GM12878 (cell line): ENCODE results near the gene PTGR1. TPM values are rescaled to one million over a fixed set of nuclear protein-coding genes. Genes with fewer than 3 reads are reported as not detected.

ENCODE experiments used
- ATAC-seq: fragments of 200-7000 bp; cut with Tn5 transposase; 3 replicates; pipeline ENCODE4 v1.9.1; 2020; ENCODE audit warnings: mild to moderate bottlenecking, moderate library complexity
- BruUV-seq: library from RNA; stranded (reverse); fragments of 400-500 nt; replicated peaks from 2 replicates; lab custom pipeline; 2021; lab: Mats Ljungman, UMichigan
- CTCF ChIA-PET: fragments of 300-600 bp; sonication (Branson Sonifier 250); formaldehyde crosslinking; extraction: SDS; loops from one replicate; lab custom pipeline; 2021; ENCODE audit warnings: inconsistent platforms; lab: Yijun Ruan, JAX
- POLR2A ChIA-PET: fragments of 350-600 bp; formaldehyde crosslinking; extraction: SDS; loops from one replicate; lab custom pipeline; 2021; ENCODE audit warnings: inconsistent platforms; lab: Charles Lee
- RAD21 ChIA-PET: fragments of 300-600 bp; sonication (Branson Sonifier 250); formaldehyde crosslinking; loops from one replicate; lab custom pipeline; 2023; ENCODE audit warnings: antibody characterized with exemption; ENCODE audit not compliant: unreplicated experiment; lab: Charles Lee
- SMC1A ChIA-PET: fragments of 300-600 bp; sonication (Branson Sonifier 250); formaldehyde crosslinking; loops from one replicate; lab custom pipeline; 2023; ENCODE audit not compliant: unreplicated experiment, uncharacterized antibody; lab: Charles Lee
- DNase-seq: peaks from one replicate; pipeline ENCODE4 v3.0.0-alpha.2; 2011; ENCODE audit warnings: low read depth, low spot score
- FAIRE-seq: peaks from 3 replicates; lab custom pipeline; 2011; peaks lifted over from hg19 to GRCh38; lab: Jason Lieb, UNC
- H2AFZ ChIP-seq: 2 replicates; pipeline ENCODE4 v1.6.0; 2011; ENCODE audit warnings: low read depth, low read length, control low read depth; ENCODE audit not compliant: control insufficient read depth
- H3K27ac ChIP-seq: 2 replicates; pipeline ENCODE4 v1.5.1; 2011; ENCODE audit warnings: control low read depth; ENCODE audit not compliant: control insufficient read depth, insufficient read depth
- H3K27me3 ChIP-seq, 2 experiments: replicated peaks in 1 of 2; 2 replicates each; pipeline versions ENCODE4 v1.6.0 to v1.6.1; 2011; ENCODE audit warnings: low read length in 1 of 2; ENCODE audit not compliant: control insufficient read depth in 2 of 2, insufficient read depth in 2 of 2
- H3K36me3 ChIP-seq, 2 experiments: 2 replicates each; pipeline ENCODE4 v1.5.1; 2011; ENCODE audit warnings: low read length in 1 of 2; ENCODE audit not compliant: control insufficient read depth in 2 of 2, insufficient read depth in 2 of 2
- H3K4me1 ChIP-seq: 2 replicates; pipeline ENCODE4 v1.6.1; 2011; ENCODE audit warnings: mild to moderate bottlenecking, low read length, moderate library complexity, mixed read lengths; ENCODE audit not compliant: control insufficient read depth, insufficient read depth
- H3K4me2 ChIP-seq: 2 replicates; pipeline ENCODE4 v1.6.0; 2011; ENCODE audit warnings: control low read depth; ENCODE audit not compliant: control insufficient read depth, insufficient read depth
- H3K4me3 ChIP-seq: fragments of 200-600 bp; sonication (generic); 2 replicates; pipeline ENCODE4 v1.5.1; 2016
- H3K79me2 ChIP-seq: 2 replicates; pipeline ENCODE4 v1.6.0; 2011; ENCODE audit warnings: low read length; ENCODE audit not compliant: control insufficient read depth, insufficient read depth
- H3K9ac ChIP-seq: 2 replicates; pipeline ENCODE4 v1.8.0; 2011; ENCODE audit warnings: low read length, control low read depth, mixed read lengths; ENCODE audit not compliant: control insufficient read depth, insufficient read depth
- H3K9me3 ChIP-seq: replicated peaks from 3 replicates; pipeline ENCODE4 v1.5.1; 2011; ENCODE audit warnings: mild to moderate bottlenecking, low read length; ENCODE audit not compliant: control insufficient read depth, insufficient read depth
- H4K20me1 ChIP-seq: 2 replicates; pipeline ENCODE4 v1.6.0; 2011; ENCODE audit not compliant: control insufficient read depth, insufficient read depth
- ATF3 ChIP-seq: IDR thresholded peaks from 2 replicates; pipeline ENCODE4 v1.6.1; 2011; ENCODE audit warnings: low read depth, mild to moderate bottlenecking, low read length, moderate library complexity, borderline replicate concordance; ENCODE audit errors: extremely low read depth
- BMI1 ChIP-seq: fragments of 450-650 bp; IDR thresholded peaks from 2 replicates; pipeline ENCODE4 v1.6.1; 2016; ENCODE audit warnings: mild to moderate bottlenecking, moderate library complexity, borderline replicate concordance
- IRF4 ChIP-seq: IDR thresholded peaks from 2 replicates; pipeline ENCODE4 v1.6.1; 2011; ENCODE audit warnings: low read depth, low read length
- MEF2B ChIP-seq: fragments of 450-650 bp; IDR thresholded peaks from 2 replicates; pipeline ENCODE4 v1.6.1; 2018; ENCODE audit warnings: mild to moderate bottlenecking, moderate library complexity; ENCODE audit not compliant: partially characterized antibody, poor library complexity, severe bottlenecking
- PBX3 ChIP-seq: IDR thresholded peaks from 2 replicates; pipeline ENCODE4 v1.6.1; 2011; ENCODE audit warnings: mild to moderate bottlenecking, low read depth, low read length, moderate library complexity; ENCODE audit not compliant: insufficient replicate concordance
- SMAD5 ChIP-seq: IDR thresholded peaks from 2 replicates; pipeline ENCODE4 v1.6.1; 2016; ENCODE audit warnings: antibody characterized with exemption, low read depth
- SMARCA5 ChIP-seq: fragments of 450-650 bp; IDR thresholded peaks from 2 replicates; pipeline ENCODE4 v1.6.1; 2017; ENCODE audit warnings: mild to moderate bottlenecking
- SP1 ChIP-seq: IDR thresholded peaks from one replicate; pipeline ENCODE4 v1.6.1; 2011; ENCODE audit warnings: low read depth, low read length
- STAT3 ChIP-seq: IDR thresholded peaks from 2 replicates; pipeline ENCODE4 v1.6.1; 2011; ENCODE audit warnings: low read depth, low read length, improper control_type of control experiment
- SUPT20H ChIP-seq: IDR thresholded peaks from 2 replicates; pipeline ENCODE4 v1.6.1; 2011; ENCODE audit warnings: low read depth, mild to moderate bottlenecking, low read length, moderate library complexity, borderline replicate concordance; ENCODE audit not compliant: control insufficient read depth
- ZBED1 ChIP-seq: IDR thresholded peaks from 2 replicates; pipeline ENCODE4 v1.6.1; 2016; ENCODE audit warnings: borderline replicate concordance
- ZBTB11 ChIP-seq: fragments of 450-650 bp; formaldehyde crosslinking; IDR thresholded peaks from 2 replicates; pipeline ENCODE4 v1.5.0; 2022; ENCODE audit warnings: mild to moderate bottlenecking, missing genetic modification characterization
- ZBTB4 ChIP-seq: fragments of 450-650 bp; formaldehyde crosslinking; IDR thresholded peaks from 2 replicates; pipeline ENCODE4 v1.4.0; 2022; ENCODE audit warnings: mild to moderate bottlenecking, moderate library complexity
- WGBS: methylation state at CpG from one replicate; pipeline ENCODE4 v1.1.6; 2016; ENCODE audit warnings: low lambda C conversion rate; ENCODE audit not compliant: insufficient replicate concordance, insufficient coverage; ENCODE audit errors: missing lambda C conversion rate; 5-methylcytosine and 5-hydroxymethylcytosine counted together
- in situ Hi-C: fragments of 300-500 bp; cut with MboI; formaldehyde crosslinking; loops from 9 replicates; pipeline ENCODE4 v1.14.3; 2018; ENCODE audit warnings: mixed read lengths
- intact Hi-C: fragments of 100-400 bp; cut with micrococcal nuclease; formaldehyde crosslinking; loops from one replicate; pipeline ENCODE4 v1.14.2; 2022; ENCODE audit not compliant: unreplicated experiment
- polyA plus RNA-seq, 11 experiments: library from polyadenylated mRNA; depleted of rRNA in 4 of 11; unstranded in 6 of 11; stranded (reverse) in 5 of 11; fragments of >200 nt; fragmentation: Nextera tagmentation in 4 of 11; fragmentation: Illumina TruSeq in 1 of 11; extraction: Ambion mirVana in 4 of 11; extraction: Trizol in 1 of 11; gene quantifications; 1 replicate in 1 of 11; 2 replicates in 10 of 11; pipeline versions ENCODE4 v1.2.1 to v1.2.3, GENCODE V29; 2011 to 2016; ENCODE audit warnings: inconsistent platforms in 2 of 11, missing spikeins in 2 of 11, low read depth in 1 of 11
- total RNA-seq, 4 experiments: library from RNA; depleted of rRNA in 3 of 4; stranded (reverse); fragments of >200 nt in 3 of 4; fragmentation: Illumina TruSeq in 1 of 4; extraction: Trizol in 1 of 4; gene quantifications; 2 replicates each; pipeline versions ENCODE4 v1.2.1 to v1.2.3, GENCODE V29; 2013 to 2021

Gene PTGR1
- total and polyA plus RNA-seq, 10 of the 15 experiments (the other 5 are each of a cell fraction or from before 2014, with no cell fraction given) = 0.12 to 6.3 (median 2.8) TPM

- TF ChIP-seq ATF3 (no peak), STAT3 (no peak), ZBTB4 (CRISPR knock-in tag) (no peak), IRF4 (no peak), SMARCA5 (no peak), MEF2B (no peak), BMI1 (no peak)
- TF ChIP-seq, all 136 proteins: peak for 0
Measured at GRCh38 chr9:111601237-111602018, 2.0 kb upstream of the PTGR1 start (continued).

- H3K4me3 ChIP-seq = no peak overlapping the region; the same call in 1 of the 2 replicates
Measured at GRCh38 chr9:111599955-111600343, 502 bp upstream of the PTGR1 start.

More at GRCh38 chr9:111599955-111600343, 502 bp upstream of the PTGR1 start:
- no peaks in the 10 kb centered on the region for H3K4me1 ChIP-seq
- WGBS = 74% methylated on average over 17 of the region's 17 CpGs
- ChIA-PET SMC1A (no interaction called here), POLR2A (no interaction called here), RAD21 (no interaction called here), CTCF (interaction anchor here (0.9 kb wide), 1 partner anchor 21 kb away, joined by 3 read pairs; no protein-coding TSS in a partner anchor)
- in situ Hi-C loops = no loop called here
- no peak for ATAC-seq
- peak overlapping the region; percentile 93; the same call in 1 of the 2 replicates for H3K4me2 ChIP-seq
- no peak overlapping the region; the same call in 1 of the 2 replicates for H2AFZ ChIP-seq
- no peaks in the 10 kb centered on the region for H3K36me3 ChIP-seq
- intact Hi-C loops = no loop called here
- no peaks in the 10 kb centered on the region for H3K79me2 ChIP-seq
- no peak for FAIRE-seq
- no TSS peak for BruUV-seq
- no peak for DNase-seq
- H3K27ac ChIP-seq = no peak overlapping the region
- H3K9ac ChIP-seq = no peak overlapping the region
- no peak for TF ChIP-seq ZBTB11 (CRISPR knock-in tag)
- no peak for TF ChIP-seq ZBED1
- no peak for TF ChIP-seq SP1
- TF ChIP-seq SUPT20H = no peak
- no peak for TF ChIP-seq PBX3
- TF ChIP-seq SMAD5 = no peak
- TF ChIP-seq, all 136 proteins: peak for 0
- peaks cover 0 to 4% of the 10 kb centered on the region in 2 experiments; a peak in 2 of 4 replicates for H3K27me3 ChIP-seq
- no peaks in the 10 kb centered on the region; the same call in 1 of the 2 replicates for H4K20me1 ChIP-seq
- no peaks in the 10 kb centered on the region for H3K9me3 ChIP-seq
